Testis (tissue), 2 donors: Measurements from ENCODE around the gene LHFPL3.

Source experiments
- CTCF ChIP-seq, 3 experiments: fragments of 450-650 bp in 2 of 3; fragments of 200-600 bp in 1 of 3; sonication (generic) in 1 of 3; IDR thresholded peaks; one replicate each; pipeline ENCODE4 v1.5.1; 2016 to 2019; ENCODE audit warnings: antibody characterized with exemption in 3 of 3, mild to moderate bottlenecking in 2 of 3, moderate library complexity in 1 of 3
- POLR2A ChIP-seq: fragments of 450-650 bp; IDR thresholded peaks from one replicate; pipeline ENCODE4 v1.6.1; 2017; ENCODE audit warnings: antibody characterized with exemption, mild to moderate bottlenecking, moderate library complexity

DNA sequence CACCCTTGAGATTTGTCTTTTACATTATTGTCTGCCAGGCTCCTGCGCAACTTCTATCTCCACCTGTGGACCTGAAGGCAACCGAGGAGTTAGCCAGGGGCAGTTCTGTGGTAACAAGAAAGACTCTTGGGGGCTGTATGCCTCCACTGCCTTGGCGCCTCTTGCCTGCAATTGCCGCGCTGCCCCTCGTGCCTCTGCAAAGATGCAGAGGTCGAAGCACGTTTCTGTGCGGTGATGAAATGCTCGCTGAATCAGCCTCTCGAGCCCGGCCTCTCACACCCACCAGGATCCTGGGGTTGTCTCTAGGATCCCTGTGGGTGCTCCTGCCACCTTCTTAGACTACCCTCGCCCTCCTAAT, 486 bp upstream of the LHFPL3 start:
- TF ChIP-seq CTCF (IDR thresholded peaks at IDR 0.05), result no peak
- no peak for TF ChIP-seq POLR2A
